Stimulated activated CD8-positive, alpha-beta memory T cell treated with anti-CD3 and anti-CD28 coated beads, Interleukin-4, amount 100 ng/mL, for 4 hours (primary cell): ENCODE measurements around the gene ACKR2.
A peak's percentile ranks its signal among the peaks of the same experiment; 100 is the strongest.
"Not testable (repeated sequence)": the region's sequence is repeated elsewhere in the genome, so short reads cannot be mapped to it uniquely, and the experiment has no call there.

Source experiments
- DNase-seq, 2 donors: peaks; one replicate each; pipeline ENCODE4 v3.0.0-alpha.2; 2020; ENCODE audit warnings: low read depth in 2 of 2, low spot score in 1 of 2

ACKR2 gene

DNA sequence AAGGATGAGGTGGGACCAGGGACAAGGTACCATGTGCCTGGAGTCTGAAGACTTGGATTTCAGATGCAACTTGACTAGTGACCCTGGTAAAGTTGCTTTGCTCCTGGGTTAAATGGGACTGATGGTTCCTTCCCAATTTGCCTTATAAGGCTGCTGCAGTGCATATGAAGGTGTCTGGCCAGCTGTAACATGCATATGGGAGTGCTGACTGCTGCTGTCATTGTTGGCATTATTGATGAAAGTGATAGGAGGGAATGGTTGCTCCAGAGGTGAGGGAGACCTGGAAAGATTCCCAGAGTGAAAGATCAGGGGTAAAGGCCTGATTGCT lies 45.9 kb downstream of the ACKR2 start:
- DNase-seq = no peak

- no peak for DNase-seq
These were observed 46.5 kb downstream of the ACKR2 start for GRCh38 chr3:42855547-42856380.

GRCh38 chr3:42856544-42856943 lies 47.3 kb downstream of the ACKR2 start:
- DNase-seq = no peak

GRCh38 chr3:42864321-42864950 lies 55.2 kb downstream of the ACKR2 start:
- no peak for DNase-seq

- no peak for DNase-seq
These were observed 56.0 kb downstream of the ACKR2 start for GRCh38 chr3:42865256-42865655.

- no peak for DNase-seq
These were observed 57.9 kb downstream of the ACKR2 start for GRCh38 chr3:42867138-42867537.

GRCh38 chr3:42868841-42869240 lies 59.6 kb downstream of the ACKR2 start:
- no peak for DNase-seq

- no peak for DNase-seq
These were observed 62.4 kb downstream of the ACKR2 start for GRCh38 chr3:42871592-42872196.

- DNase-seq = no peak
These were observed 63.5 kb downstream of the ACKR2 start for GRCh38 chr3:42872718-42873117.

- no peak for DNase-seq
These were observed 64.2 kb downstream of the ACKR2 start for GRCh38 chr3:42873221-42873982.

- no peak for DNase-seq
These were observed 65.5 kb downstream of the ACKR2 start for GRCh38 chr3:42874749-42875148.

DNA sequence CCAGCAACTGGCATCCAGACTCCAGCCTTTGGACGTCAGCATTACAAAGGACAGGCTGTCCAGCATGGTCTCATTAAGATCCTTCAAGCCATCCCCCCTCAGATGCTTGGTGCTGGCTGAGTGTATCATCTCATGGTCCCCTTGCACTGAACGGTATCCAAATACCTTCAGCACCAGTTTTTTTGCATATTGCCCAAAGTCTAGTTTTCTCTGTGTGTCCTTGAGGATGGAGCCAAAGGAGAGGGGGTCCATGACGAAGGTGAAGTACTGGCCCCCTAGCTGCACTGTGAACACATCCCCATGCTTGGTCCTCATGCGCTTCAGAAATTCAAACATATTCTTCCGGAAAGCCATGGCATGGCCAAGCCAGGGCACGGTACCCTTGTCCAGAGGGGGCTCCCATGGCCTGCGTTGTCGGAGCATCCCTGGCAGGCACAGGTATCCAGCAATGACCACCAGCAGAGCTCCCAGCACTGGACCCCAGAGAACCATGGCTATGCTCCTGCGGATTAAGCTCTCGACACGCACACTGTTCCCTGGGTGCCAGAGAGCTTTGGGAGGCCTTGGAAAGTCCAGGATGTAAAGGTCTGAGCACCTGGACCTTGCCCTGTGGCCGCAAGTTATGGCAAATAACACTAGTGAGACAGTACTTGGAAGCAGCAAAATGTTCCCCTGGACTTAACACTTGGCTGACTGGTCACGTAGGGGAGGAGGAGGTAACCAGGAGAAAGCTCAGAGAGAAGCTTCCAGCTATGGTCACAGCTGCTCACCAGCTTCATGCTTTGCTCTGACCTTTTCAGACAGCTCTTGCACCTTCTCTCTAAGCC lies 66.3 kb downstream of the ACKR2 start, which contains the start of gene CYP8B1:
Gene CYP8B1, minus strand, starts transcription at position 555 of the 827 bp plus-strand sequence. Its CDS starts 63 bp downstream, at position 492.
- DNase-seq = no peak

- no peak for DNase-seq
These were observed 67.2 kb downstream of the ACKR2 start for GRCh38 chr3:42876401-42876800.

DNA sequence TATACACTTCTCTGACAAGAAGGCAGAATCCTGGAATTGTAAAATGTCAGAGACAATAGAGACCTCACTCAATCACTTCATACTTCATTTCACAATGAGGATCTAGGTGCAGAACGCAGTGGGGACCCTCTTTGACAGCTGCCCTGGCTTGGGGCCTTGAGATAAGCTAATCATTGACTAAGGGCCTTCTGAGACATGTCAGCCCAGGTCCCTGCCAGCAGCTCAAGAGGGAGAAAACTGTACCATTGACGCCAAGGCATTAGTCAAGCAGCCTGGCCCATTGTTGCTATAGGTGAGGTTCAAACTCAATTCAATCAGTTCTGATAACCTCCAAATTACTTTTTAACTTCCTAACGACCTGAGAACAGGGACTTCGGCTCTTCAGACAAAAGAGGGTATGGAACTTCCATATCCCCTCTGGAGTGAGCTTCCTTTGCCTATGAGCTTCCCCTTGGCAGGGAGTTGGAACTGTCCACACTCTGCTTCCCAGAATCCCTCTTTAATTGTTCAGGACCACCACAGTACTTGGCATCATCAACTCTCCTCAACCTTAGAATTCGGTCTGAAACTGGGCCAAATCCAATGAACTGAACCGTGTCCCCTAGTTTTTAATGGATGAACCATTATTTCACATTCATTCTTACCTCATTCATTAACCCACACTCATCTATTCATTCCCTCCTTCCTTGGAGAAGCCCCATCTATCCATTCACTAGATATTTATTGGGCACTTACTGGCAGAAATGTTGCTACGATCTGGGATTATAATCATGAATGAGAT lies 67.9 kb downstream of the ACKR2 start:
- no peak for DNase-seq

DNA sequence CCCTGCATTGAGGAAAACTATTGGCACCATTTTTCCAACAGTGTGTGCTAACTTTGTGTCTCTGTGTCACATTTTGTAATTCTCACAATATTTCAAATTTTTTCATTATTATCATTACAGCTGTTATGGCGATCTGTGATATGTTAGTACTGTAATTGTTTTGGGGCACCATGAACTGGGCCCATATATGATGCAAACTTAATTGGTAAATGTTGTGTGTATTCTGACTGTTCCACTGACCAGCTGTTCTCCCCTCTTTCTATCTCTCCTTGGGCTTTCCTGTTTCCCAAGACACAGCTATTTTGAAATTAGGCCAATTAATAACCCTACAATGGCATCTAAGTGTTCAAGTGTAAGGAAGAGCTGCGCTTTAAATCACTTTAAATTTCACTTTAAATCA lies 68.6 kb downstream of the ACKR2 start:
- DNase-seq = no peak

DNA sequence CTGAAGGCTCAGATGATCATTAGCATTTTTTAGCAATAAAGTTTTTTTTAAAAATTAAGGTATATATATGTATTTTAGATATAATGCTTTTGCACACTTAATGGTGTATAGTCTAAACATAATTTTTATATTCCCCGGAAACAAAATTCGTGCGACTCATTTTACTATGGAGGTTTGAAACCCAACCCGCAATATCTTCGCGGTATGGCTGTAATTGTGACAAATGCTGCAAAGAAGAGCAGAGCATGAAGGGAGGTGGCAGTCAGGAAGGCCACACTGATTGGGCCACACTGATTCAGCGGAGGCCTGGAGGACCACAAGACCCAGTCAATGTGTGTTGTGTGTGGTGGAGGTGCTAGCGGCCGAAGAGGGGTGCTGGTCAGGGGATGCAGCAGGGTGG lies 70.9 kb downstream of the ACKR2 start:
- DNase-seq = no peak

- DNase-seq = peak; percentile 52 to 73
These were observed 71.6 kb downstream of the ACKR2 start for GRCh38 chr3:42880601-42881451.

GRCh38 chr3:42883251-42883930 lies 74.1 kb downstream of the ACKR2 start:
- not testable (repeated sequence) for DNase-seq
